Measurements from ENCODE around the gene MCF2L2.

MCF2L2 gene

GRCh38 chr3:183163563-183163962 lies 264.9 kb downstream of the MCF2L2 start:
- DNase-seq (ENCODE audit: low spot score): no peak

- no peak for DNase-seq (ENCODE audit: low spot score)
Measured at GRCh38 chr3:183161552-183162336, 266.7 kb downstream of the MCF2L2 start.

GRCh38 chr3:183160616-183161015 lies 267.8 kb downstream of the MCF2L2 start:
- no peak for DNase-seq (ENCODE audit: low spot score)

GRCh38 chr3:183159333-183159732 lies 269.1 kb downstream of the MCF2L2 start:
- no peak for DNase-seq (ENCODE audit: low spot score)

- DNase-seq (ENCODE audit: low spot score): no peak
Measured at GRCh38 chr3:183158551-183159006, 269.8 kb downstream of the MCF2L2 start.

GRCh38 chr3:183158113-183158512 lies 270.3 kb downstream of the MCF2L2 start:
- no peak for DNase-seq (ENCODE audit: low spot score)

GRCh38 chr3:183156266-183156665 lies 272.2 kb downstream of the MCF2L2 start:
- no peak for DNase-seq (ENCODE audit: low spot score)

- no peak for DNase-seq (ENCODE audit: low spot score)
Measured at GRCh38 chr3:183155499-183155898, 272.9 kb downstream of the MCF2L2 start.

GRCh38 chr3:183153210-183153950 lies 275.0 kb downstream of the MCF2L2 start:
- no peak for DNase-seq (ENCODE audit: low spot score)

- DNase-seq (ENCODE audit: low spot score): no peak
Measured at GRCh38 chr3:183151821-183152351, 276.5 kb downstream of the MCF2L2 start.

GRCh38 chr3:183151086-183151485 lies 277.3 kb downstream of the MCF2L2 start:
- DNase-seq (ENCODE audit: low spot score): no peak

- no peak for DNase-seq (ENCODE audit: low spot score)
Measured at GRCh38 chr3:183149915-183150750, 278.3 kb downstream of the MCF2L2 start.

GRCh38 chr3:183148056-183148455 lies 280.4 kb downstream of the MCF2L2 start:
- no peak for DNase-seq (ENCODE audit: low spot score)

GRCh38 chr3:183144363-183144762 lies 284.1 kb downstream of the MCF2L2 start:
- no peak for DNase-seq (ENCODE audit: low spot score)

GRCh38 chr3:183142199-183142598 lies 286.2 kb downstream of the MCF2L2 start:
- DNase-seq (ENCODE audit: low spot score): no peak

- DNase-seq (ENCODE audit: low spot score): no peak
Measured at GRCh38 chr3:183134844-183135243, 293.6 kb downstream of the MCF2L2 start.

- DNase-seq (ENCODE audit: low spot score): no peak
Measured at GRCh38 chr3:183132409-183132808, 296.0 kb downstream of the MCF2L2 start.

GRCh38 chr3:183131735-183132134 lies 296.7 kb downstream of the MCF2L2 start:
- DNase-seq (ENCODE audit: low spot score): no peak

- DNase-seq (ENCODE audit: low spot score): no peak
Measured at GRCh38 chr3:183131186-183131725, 297.2 kb downstream of the MCF2L2 start.

GRCh38 chr3:183129243-183129642 lies 299.2 kb downstream of the MCF2L2 start:
- no peak for DNase-seq (ENCODE audit: low spot score)

GRCh38 chr3:183128709-183129108 lies 299.7 kb downstream of the MCF2L2 start:
- no peak for DNase-seq (ENCODE audit: low spot score)

Measured in putamen (tissue), 1 donor.